A549 treated with CpdA at 1 μM for 4 hours (cell line): ENCODE results near the gene CRCP. TPM values are rescaled to one million over a fixed set of nuclear protein-coding genes. Genes with fewer than 3 reads are reported as not detected.

ENCODE experiments used
- total RNA-seq: library from RNA; stranded (reverse); fragments of 200-300 nt; extraction: Qiagen RNA extraction; gene quantifications from 5 replicates; pipeline ENCODE4 v1.2.3, GENCODE V29; 2022; ENCODE audit warnings: low read depth

CRCP gene
- 24.7 to 36.1 TPM (median 25.8 TPM) in 5 replicates for total RNA-seq

DNA sequence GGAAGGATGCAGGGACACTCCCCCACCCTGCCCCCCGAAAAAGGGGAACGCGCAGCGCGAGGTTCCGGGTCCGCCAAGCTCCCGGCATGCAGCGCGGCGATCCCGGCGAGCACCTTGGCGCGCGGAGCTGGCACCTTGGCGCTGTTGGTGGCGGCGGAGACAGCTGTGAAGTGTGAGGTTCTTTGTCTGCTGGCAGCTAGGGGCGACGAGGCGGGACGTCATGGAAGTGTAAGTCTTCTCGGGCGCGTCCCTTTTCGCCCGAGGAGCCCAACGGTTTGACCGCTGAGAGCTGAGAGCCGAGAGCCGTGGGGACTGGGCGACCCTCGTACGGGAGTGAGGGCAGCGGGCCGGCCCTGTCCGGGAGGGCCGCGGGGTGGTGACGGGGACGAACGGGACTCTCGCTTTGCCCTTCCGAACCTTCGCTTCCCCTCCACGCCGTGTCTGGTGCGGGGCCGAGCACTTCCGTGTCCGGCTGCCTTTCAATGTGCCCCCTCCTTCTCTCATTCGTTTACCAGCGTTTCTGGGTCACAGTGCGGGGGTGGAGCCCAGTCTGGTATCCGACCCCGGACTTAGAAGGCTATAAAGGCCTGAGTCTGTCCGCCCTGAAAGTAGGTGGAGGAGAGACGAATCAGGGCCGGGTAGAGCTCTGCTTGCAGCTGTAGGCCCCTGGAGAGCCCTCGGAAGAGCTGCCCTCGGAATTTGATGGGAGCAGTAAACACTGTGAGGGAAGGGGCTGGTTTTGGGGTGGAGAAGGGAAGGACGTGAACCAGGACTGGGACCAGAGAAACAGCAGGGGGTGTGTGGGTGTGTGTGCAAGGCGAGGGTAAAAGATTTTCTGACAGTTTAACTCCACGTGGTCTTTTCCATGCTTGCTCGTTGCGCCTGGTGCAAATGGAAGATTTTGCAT is at the start of gene CRCP:
TSS of gene CRCP (plus strand) at position 105 of the 907 bp plus-strand sequence. CDS start at position 221, 116 bp downstream.

DNA sequence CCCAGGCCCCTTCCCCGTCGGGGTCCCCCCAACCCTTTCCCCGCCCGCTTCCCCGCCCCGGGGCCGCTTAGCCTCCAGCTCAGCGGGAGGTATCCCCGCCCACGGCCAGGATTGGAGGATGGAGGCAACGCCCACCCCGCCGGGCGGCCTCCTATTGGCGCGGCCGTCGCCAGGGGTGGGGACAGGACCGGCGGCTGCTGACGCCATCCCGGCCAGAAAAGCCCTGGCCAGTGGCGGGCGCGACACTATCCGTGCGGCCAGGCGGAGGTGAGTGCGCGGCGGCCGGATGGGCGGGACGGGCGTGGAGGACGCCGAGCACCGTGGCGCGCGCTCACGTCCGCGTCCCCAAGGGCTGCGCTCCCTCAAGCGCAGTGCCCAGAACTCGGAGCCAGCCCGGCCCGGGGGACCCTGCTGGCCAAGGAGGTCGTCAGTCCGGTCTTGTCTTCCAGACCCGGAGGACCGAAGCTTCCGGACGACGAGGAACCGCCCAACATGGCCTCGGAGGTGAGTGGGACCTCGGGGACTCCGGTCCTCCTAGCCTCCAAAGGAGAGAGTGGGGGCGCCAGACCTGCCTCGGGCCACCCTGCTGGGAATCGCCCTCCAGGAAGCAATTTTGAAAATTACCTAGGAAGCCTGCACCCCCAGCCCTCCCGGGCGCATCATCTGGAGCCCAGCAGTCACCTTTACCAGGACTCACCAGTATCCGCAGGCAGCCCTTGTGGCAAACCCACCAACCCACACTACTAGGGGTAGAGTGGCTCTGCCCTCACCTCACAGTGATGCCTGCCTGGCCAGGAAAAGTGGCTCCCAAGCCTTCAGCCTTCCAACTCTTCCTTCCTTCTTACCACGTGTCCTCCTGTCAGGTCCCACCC is 38.8 kb upstream of the CRCP start, which contains the start of gene ASL:
TSS of gene ASL (plus strand) at position 230 of the 872 bp plus-strand sequence. CDS start at position 493, 263 bp downstream.

Other genes starting within 250 kb of the CRCP start
- gene VKORC1L1, start 241.8 kb upstream of the CRCP start, total RNA-seq = 28.3 to 32.2 TPM (median 31.3 TPM) in 5 replicates
- 28.7 to 34.3 TPM (median 33.4 TPM) in 5 replicates for gene GUSB, start 132.6 kb upstream of the CRCP start, total RNA-seq
- 19.8 to 25.2 TPM (median 20.3 TPM) in 5 replicates for gene ASL, start 39.0 kb upstream of the CRCP start, total RNA-seq
- gene TPST1, start 90.5 kb downstream of the CRCP start, total RNA-seq = 8.0 to 9.8 TPM (median 9.6 TPM) in 5 replicates